Measurements from ENCODE around the gene IFITM5. TPM values are rescaled to one million over a fixed set of nuclear protein-coding genes. Genes with fewer than 3 reads are reported as not detected.

The IFITM5 gene
- total and polyA plus RNA-seq, 2 experiments from 2014 or later: not detected

DNA sequence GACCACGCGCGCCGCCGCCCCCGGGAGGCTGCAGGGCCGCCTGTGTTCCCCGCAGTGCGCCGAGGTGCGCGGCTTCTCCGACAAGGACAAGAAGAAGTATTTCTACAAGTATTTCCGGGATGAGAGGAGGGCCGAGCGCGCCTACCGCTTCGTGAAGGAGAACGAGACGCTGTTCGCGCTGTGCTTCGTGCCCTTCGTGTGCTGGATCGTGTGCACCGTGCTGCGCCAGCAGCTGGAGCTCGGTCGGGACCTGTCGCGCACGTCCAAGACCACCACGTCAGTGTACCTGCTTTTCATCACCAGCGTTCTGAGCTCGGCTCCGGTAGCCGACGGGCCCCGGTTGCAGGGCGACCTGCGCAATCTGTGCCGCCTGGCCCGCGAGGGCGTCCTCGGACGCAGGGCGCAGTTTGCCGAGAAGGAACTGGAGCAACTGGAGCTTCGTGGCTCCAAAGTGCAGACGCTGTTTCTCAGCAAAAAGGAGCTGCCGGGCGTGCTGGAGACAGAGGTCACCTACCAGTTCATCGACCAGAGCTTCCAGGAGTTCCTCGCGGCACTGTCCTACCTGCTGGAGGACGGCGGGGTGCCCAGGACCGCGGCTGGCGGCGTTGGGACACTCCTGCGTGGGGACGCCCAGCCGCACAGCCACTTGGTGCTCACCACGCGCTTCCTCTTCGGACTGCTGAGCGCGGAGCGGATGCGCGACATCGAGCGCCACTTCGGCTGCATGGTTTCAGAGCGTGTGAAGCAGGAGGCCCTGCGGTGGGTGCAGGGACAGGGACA lies 18.4 kb downstream of the IFITM5 start:
- Histone ChIP-seq H3K36me3 (replicated peaks; ENCODE audit: insufficient read depth, low read depth) (no peaks in the 10 kb centered on the region), H3K4me1 (ENCODE audit: insufficient read depth) (no peaks in the 10 kb centered on the region), H3K4me3 (no peak overlapping the region), H4K20me1 (ENCODE audit: insufficient read depth, poor library complexity, severe bottlenecking) (no peaks in the 10 kb centered on the region), H3K27ac (no peak overlapping the region), H2AFZ (no peak overlapping the region), H3K9me3 (ENCODE audit: low read depth) (no peaks in the 10 kb centered on the region), H3K27me3 (no peaks in the 10 kb centered on the region), H3K9me2 (replicated peaks; ENCODE audit: insufficient read depth) (no peaks in the 10 kb centered on the region), H3K4me2 (no peak overlapping the region), H3K79me2 (no peaks in the 10 kb centered on the region)
- DNase-seq (ENCODE audit: low spot score): no peak
- TF ChIP-seq EZH2phosphoT487 (IDR thresholded peaks at IDR 0.05; ENCODE audit: low read depth, severe bottlenecking, unreplicated experiment) (no peak), EZH2 (IDR thresholded peaks at IDR 0.05; ENCODE audit: borderline replicate concordance) (no peak)
- TF ChIP-seq, protein P1, sequence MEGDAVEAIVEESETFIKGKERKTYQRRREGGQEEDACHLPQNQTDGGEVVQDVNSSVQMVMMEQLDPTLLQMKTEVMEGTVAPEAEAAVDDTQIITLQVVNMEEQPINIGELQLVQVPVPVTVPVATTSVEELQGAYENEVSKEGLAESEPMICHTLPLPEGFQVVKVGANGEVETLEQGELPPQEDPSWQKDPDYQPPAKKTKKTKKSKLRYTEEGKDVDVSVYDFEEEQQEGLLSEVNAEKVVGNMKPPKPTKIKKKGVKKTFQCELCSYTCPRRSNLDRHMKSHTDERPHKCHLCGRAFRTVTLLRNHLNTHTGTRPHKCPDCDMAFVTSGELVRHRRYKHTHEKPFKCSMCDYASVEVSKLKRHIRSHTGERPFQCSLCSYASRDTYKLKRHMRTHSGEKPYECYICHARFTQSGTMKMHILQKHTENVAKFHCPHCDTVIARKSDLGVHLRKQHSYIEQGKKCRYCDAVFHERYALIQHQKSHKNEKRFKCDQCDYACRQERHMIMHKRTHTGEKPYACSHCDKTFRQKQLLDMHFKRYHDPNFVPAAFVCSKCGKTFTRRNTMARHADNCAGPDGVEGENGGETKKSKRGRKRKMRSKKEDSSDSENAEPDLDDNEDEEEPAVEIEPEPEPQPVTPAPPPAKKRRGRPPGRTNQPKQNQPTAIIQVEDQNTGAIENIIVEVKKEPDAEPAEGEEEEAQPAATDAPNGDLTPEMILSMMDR (IDR thresholded peaks at IDR 0.05; ENCODE audit: poor library complexity): no peak
- 92% methylated on average over 79 of the region's 79 CpGs for WGBS (ENCODE audit: low lambda C conversion rate, missing lambda C conversion rate)

DNA sequence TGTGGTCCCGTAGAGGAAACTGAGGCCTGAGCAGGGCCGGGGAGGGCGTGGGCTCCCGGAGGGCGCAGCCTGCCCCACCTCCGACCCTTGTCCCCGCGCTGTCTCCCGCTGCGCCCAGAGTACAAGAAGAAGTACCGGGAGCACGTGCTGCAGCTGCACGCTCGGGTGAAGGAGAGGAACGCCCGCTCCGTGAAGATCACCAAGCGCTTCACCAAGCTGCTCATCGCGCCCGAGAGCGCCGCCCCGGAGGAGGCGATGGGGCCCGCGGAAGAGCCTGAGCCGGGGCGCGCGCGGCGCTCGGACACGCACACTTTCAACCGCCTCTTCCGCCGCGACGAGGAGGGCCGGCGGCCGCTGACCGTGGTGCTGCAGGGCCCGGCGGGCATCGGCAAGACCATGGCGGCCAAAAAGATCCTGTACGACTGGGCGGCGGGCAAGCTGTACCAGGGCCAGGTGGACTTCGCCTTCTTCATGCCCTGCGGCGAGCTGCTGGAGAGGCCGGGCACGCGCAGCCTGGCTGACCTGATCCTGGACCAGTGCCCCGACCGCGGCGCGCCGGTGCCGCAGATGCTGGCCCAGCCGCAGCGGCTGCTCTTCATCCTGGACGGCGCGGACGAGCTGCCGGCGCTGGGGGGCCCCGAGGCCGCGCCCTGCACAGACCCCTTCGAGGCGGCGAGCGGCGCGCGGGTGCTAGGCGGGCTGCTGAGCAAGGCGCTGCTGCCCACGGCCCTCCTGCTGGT lies 19.2 kb downstream of the IFITM5 start:
- H3K9me3 ChIP-seq (ENCODE audit: low read depth): no peaks in the 10 kb centered on the region
- no peaks in the 10 kb centered on the region for H3K9me2 ChIP-seq (replicated peaks; ENCODE audit: insufficient read depth)
- no peaks in the 10 kb centered on the region for H3K27me3 ChIP-seq
- WGBS (ENCODE audit: low lambda C conversion rate, missing lambda C conversion rate): 65% methylated on average over 73 of the region's 85 CpGs
- H3K4me2 ChIP-seq: no peak overlapping the region
- no peaks in the 10 kb centered on the region for H3K36me3 ChIP-seq (replicated peaks; ENCODE audit: insufficient read depth, low read depth)
- H3K4me1 ChIP-seq (ENCODE audit: insufficient read depth): no peaks in the 10 kb centered on the region
- no peaks in the 10 kb centered on the region for H4K20me1 ChIP-seq (ENCODE audit: insufficient read depth, poor library complexity, severe bottlenecking)
- no peak overlapping the region for H2AFZ ChIP-seq
- H3K27ac ChIP-seq: no peak overlapping the region
- no peak overlapping the region for H3K4me3 ChIP-seq
- no peaks in the 10 kb centered on the region for H3K79me2 ChIP-seq
- no peak for DNase-seq (ENCODE audit: low spot score)
- TF ChIP-seq EZH2phosphoT487 (IDR thresholded peaks at IDR 0.05; ENCODE audit: low read depth, severe bottlenecking, unreplicated experiment): no peak
- TF ChIP-seq EZH2 (IDR thresholded peaks at IDR 0.05; ENCODE audit: borderline replicate concordance): no peak
- TF ChIP-seq, protein P1 (IDR thresholded peaks at IDR 0.05; ENCODE audit: poor library complexity): no peak

GRCh38 chr11:279040-279965 lies 20.0 kb downstream of the IFITM5 start:
- WGBS (ENCODE audit: low lambda C conversion rate, missing lambda C conversion rate): 90% methylated on average over 76 of the region's 97 CpGs
- Histone ChIP-seq H3K9me2 (replicated peaks; ENCODE audit: insufficient read depth) (no peaks in the 10 kb centered on the region), H2AFZ (no peak overlapping the region), H3K4me1 (ENCODE audit: insufficient read depth) (no peaks in the 10 kb centered on the region), H3K79me2 (no peaks in the 10 kb centered on the region), H3K9me3 (ENCODE audit: low read depth) (no peaks in the 10 kb centered on the region), H3K27me3 (no peaks in the 10 kb centered on the region), H3K27ac (no peak overlapping the region), H3K4me2 (no peak overlapping the region), H3K36me3 (replicated peaks; ENCODE audit: insufficient read depth, low read depth) (no peaks in the 10 kb centered on the region), H3K4me3 (no peak overlapping the region), H4K20me1 (ENCODE audit: insufficient read depth, poor library complexity, severe bottlenecking) (no peaks in the 10 kb centered on the region)
- TF ChIP-seq EZH2 (IDR thresholded peaks at IDR 0.05; ENCODE audit: borderline replicate concordance) (no peak), EZH2phosphoT487 (IDR thresholded peaks at IDR 0.05; ENCODE audit: low read depth, severe bottlenecking, unreplicated experiment) (no peak)
- TF ChIP-seq, protein P1 (IDR thresholded peaks at IDR 0.05; ENCODE audit: poor library complexity): no peak
- no peak for DNase-seq (ENCODE audit: low spot score)
